Mesothelial cell of epicardium (in vitro differentiated cells): ENCODE data around the gene F3. TPM values are rescaled to one million over a fixed set of nuclear protein-coding genes. Genes with fewer than 3 reads are reported as not detected.

ENCODE experiments used
- DNase-seq, 2 experiments: peaks; one replicate each; pipeline ENCODE4 v3.0.0; 2021; ENCODE audit warnings: low spot score in 2 of 2; ENCODE audit not compliant: unreplicated experiment in 2 of 2
- H3K27ac Mint-ChIP-seq: 2 replicates; pipeline ENCODE4 v1.8.0; 2021; ENCODE audit warnings: mixed read lengths
- H3K27me3 Mint-ChIP-seq: 2 replicates; pipeline ENCODE4 v1.8.0; 2021; ENCODE audit warnings: low read depth, mixed read lengths
- H3K36me3 Mint-ChIP-seq: 2 replicates; pipeline ENCODE4 v1.8.0; 2021; ENCODE audit warnings: mixed read lengths
- H3K4me1 Mint-ChIP-seq: 2 replicates; pipeline ENCODE4 v1.8.0; 2021; ENCODE audit warnings: mixed read lengths
- H3K4me3 Mint-ChIP-seq: 2 replicates; pipeline ENCODE4 v1.8.0; 2021; ENCODE audit warnings: mild to moderate bottlenecking, moderate library complexity, mixed read lengths
- H3K9me3 Mint-ChIP-seq: 2 replicates; pipeline ENCODE4 v1.8.0; 2021; ENCODE audit warnings: mixed read lengths
- CTCF ChIP-seq: fragments of 200-600 bp; sonication (generic); IDR thresholded peaks from one replicate; pipeline ENCODE4 v1.5.0; 2021; ENCODE audit warnings: antibody characterized with exemption; ENCODE audit not compliant: unreplicated experiment
- total RNA-seq: library from RNA; stranded (reverse); gene quantifications from 3 replicates; pipeline ENCODE4 v1.2.1, GENCODE V29; 2021

Gene F3
- total RNA-seq, 1 donor from 2014 or later, result 23.9 TPM

GRCh38 chr1:94504601-94505000 lies 37.0 kb downstream of the F3 start:
- no peak for TF ChIP-seq CTCF
- Mint-ChIP-seq H3K4me3 (no peak overlapping the region), H3K36me3 (peaks cover 42% of the 10 kb centered on the region), H3K27me3 (no peaks in the 10 kb centered on the region), H3K9me3 (peaks cover 5% of the 10 kb centered on the region), H3K27ac (no peak overlapping the region), H3K4me1 (peaks cover 9% of the 10 kb centered on the region)
- DNase-seq, result no peak

GRCh38 chr1:94503153-94503552 lies 38.4 kb downstream of the F3 start:
- no peak for DNase-seq
- H3K27ac Mint-ChIP-seq, result peak overlapping the region; percentile 52
- TF ChIP-seq CTCF, result no peak
- H3K4me1 Mint-ChIP-seq, result peaks cover 9% of the 10 kb centered on the region
- H3K36me3 Mint-ChIP-seq, result peaks cover 41% of the 10 kb centered on the region
- H3K4me3 Mint-ChIP-seq, result no peak overlapping the region
- H3K27me3 Mint-ChIP-seq, result no peaks in the 10 kb centered on the region
- no peaks in the 10 kb centered on the region for H3K9me3 Mint-ChIP-seq

- no peak overlapping the region for H3K4me3 Mint-ChIP-seq
- H3K4me1 Mint-ChIP-seq, result peaks cover 9% of the 10 kb centered on the region
- peaks cover 3% of the 10 kb centered on the region for H3K9me3 Mint-ChIP-seq
- DNase-seq, result no peak
- peaks cover 41% of the 10 kb centered on the region for H3K36me3 Mint-ChIP-seq
- H3K27ac Mint-ChIP-seq, result no peak overlapping the region
- no peaks in the 10 kb centered on the region for H3K27me3 Mint-ChIP-seq
- TF ChIP-seq CTCF, result no peak
These were observed 39.6 kb downstream of the F3 start for GRCh38 chr1:94501935-94502334.

GRCh38 chr1:94501426-94501825 lies 40.1 kb downstream of the F3 start:
- Mint-ChIP-seq H3K4me1 (peaks cover 9% of the 10 kb centered on the region), H3K27ac (no peak overlapping the region), H3K27me3 (no peaks in the 10 kb centered on the region), H3K4me3 (no peak overlapping the region), H3K9me3 (peaks cover 3% of the 10 kb centered on the region), H3K36me3 (peaks cover 40% of the 10 kb centered on the region)
- no peak for DNase-seq
- TF ChIP-seq CTCF, result no peak

- no peak overlapping the region for H3K27ac Mint-ChIP-seq
- H3K36me3 Mint-ChIP-seq, result peaks cover 45% of the 10 kb centered on the region
- H3K27me3 Mint-ChIP-seq, result no peaks in the 10 kb centered on the region
- peaks cover 3% of the 10 kb centered on the region for H3K9me3 Mint-ChIP-seq
- no peak overlapping the region for H3K4me3 Mint-ChIP-seq
- H3K4me1 Mint-ChIP-seq, result no peaks in the 10 kb centered on the region
- DNase-seq, result no peak
- TF ChIP-seq CTCF, result no peak
These were observed 45.3 kb downstream of the F3 start for GRCh38 chr1:94496076-94496755.

GRCh38 chr1:94490556-94490955 lies 51.0 kb downstream of the F3 start:
- Mint-ChIP-seq H3K36me3 (peaks cover 38% of the 10 kb centered on the region), H3K4me3 (no peak overlapping the region)

More at GRCh38 chr1:94490556-94490955, 51.0 kb downstream of the F3 start:
- no peaks in the 10 kb centered on the region for H3K27me3 Mint-ChIP-seq
- H3K27ac Mint-ChIP-seq, result no peak overlapping the region
- H3K9me3 Mint-ChIP-seq, result no peaks in the 10 kb centered on the region
- DNase-seq, result no peak
- H3K4me1 Mint-ChIP-seq, result no peaks in the 10 kb centered on the region
- no peak for TF ChIP-seq CTCF
